Right renal cortex interstitium (tissue), 3 donors: Measurements from ENCODE around the gene ALG9. TPM values are rescaled to one million over a fixed set of nuclear protein-coding genes. Genes with fewer than 3 reads are reported as not detected.
"Not testable (repeated sequence)": the region's sequence is repeated elsewhere in the genome, so short reads cannot be mapped to it uniquely, and the experiment has no call there.

ENCODE experiments used
- DNase-seq, 3 donors: peaks; one replicate each; pipeline ENCODE4 v3.0.0-alpha.2; 2013; ENCODE audit warnings: low read depth in 3 of 3, low spot score in 2 of 3
- polyA plus RNA-seq, 3 donors: library from polyadenylated mRNA; unstranded; fragments of 120-200 nt; gene quantifications; one replicate each; pipeline ENCODE4 v1.2.1, GENCODE V29; 2013; ENCODE audit not compliant: insufficient read length in 3 of 3

Gene ALG9
- polyA plus RNA-seq, 3 donors = 40.8 to 41.7 (median 41.2) TPM

DNA sequence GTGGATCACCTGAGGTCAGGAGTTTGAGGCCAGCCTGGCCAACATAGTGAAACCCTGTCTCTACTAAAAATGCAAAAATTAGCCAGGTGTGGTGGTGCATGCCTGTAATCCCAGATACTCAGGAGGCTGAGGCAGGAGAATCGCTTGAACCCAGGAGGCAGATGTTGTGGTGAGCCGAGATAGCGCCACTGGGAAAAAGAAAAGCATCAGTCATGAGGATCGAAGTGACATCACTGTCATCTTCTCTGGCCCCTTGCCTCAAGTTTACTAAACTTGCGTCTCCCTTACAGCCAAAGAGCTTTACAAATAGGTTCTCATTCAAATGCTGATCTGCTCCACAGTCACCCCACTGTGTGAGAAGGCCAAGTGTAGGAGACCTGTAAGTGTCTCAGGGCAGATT, 100.2 kb downstream of the ALG9 start:
- DNase-seq = not testable (repeated sequence)

DNA sequence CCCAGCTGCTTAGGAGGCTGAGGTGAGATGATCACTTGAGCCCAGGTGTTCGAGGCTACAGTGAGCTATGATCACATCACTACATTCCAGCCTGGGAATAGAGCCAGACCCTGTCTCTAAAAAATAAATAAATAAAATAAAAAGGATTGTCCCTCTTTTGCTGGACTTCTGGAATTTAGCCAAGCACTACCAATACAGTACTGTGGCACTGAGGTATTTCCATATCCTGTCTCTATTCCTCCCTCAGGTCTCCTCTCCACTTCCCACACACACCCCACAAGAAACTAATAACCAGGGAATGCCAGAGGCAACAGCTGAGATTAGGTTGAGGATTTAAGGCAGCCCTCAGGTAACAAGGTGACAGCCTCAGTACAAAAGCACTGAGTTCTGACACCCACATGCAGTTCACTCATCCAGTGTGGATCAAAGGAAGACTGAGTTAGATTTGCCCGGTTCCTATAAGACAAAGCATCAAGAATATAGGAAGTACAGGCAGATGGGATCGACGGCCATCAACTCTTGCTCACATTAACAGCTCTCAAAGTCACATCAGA, 100.7 kb downstream of the ALG9 start:
- no peak for DNase-seq

GRCh38 chr11:111766834-111767142, 104.6 kb downstream of the ALG9 start:
- DNase-seq = no peak

DNA sequence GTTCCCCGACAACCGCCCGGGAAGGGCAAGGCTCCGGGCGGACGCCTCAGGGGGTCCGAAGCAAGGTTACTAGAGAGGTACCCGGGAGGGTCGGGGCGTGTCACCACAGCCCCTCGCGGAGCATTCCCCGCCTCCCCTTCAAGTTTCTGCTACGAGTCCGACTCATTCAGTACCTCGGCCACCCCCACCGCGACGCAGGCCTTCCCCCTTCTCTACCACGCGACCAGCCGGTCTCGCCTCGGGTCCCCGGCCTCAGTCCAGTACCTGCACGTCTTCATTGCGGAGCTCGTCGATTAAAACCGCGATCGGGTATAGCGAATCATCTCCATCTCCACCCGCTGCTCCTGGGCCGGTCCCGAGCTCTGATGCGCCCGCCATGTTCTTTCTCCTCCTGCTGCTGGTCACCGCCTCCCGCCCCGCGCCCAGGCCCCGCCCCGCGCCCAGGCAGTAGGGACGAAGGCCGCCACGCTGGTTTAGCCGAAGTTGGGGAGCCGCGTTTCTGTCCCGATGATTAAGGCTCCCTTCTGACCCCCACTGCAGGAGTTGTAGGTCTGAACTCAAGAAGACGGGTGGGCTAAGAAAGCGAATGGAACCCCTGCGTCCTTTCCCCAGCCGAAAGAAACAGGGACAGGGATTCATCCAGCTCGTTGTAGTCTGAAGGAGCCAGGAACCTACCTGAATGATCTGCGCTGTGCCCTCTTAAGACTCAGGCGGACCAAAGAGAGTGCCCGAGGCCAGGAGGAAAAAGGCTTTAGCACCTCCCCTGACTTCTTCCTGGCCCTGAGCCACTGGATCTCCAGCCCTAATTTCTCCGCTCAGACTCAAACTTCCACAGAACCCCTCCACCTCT, 105.2 kb downstream of the ALG9 start, which contains the start of gene PPP2R1B:
PPP2R1B (minus strand) TSS at position 406 of the 850 bp plus-strand sequence; CDS start at position 378, 28 bp downstream.
- peak in 2 of 3 donors; percentile 68 to 82 for DNase-seq

- no peak for DNase-seq
These were observed 105.9 kb downstream of the ALG9 start for GRCh38 chr11:111765320-111765983.

- no peak for DNase-seq
These were observed 106.8 kb downstream of the ALG9 start for GRCh38 chr11:111764621-111765020.

- no peak for DNase-seq
These were observed 108.3 kb downstream of the ALG9 start for GRCh38 chr11:111762981-111763643.

DNA sequence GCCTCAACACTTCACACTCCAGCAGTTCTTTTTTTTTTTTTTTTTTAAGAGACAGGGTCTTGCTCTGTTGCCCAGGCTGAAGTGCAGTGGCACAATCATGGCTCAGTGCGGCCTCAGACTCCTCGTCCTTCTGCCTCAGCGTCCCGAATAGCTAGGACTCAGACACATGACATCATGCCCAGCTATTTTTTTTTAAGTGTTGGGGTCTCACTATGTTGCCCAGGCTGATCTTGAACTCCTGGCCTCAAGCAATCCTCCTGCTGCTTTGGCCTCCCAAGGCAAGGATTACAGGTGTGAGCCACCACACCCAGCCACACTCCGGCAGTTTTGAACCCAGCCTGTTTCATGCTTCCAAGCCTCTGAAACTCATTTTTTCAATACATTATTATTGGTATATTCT, 108.9 kb downstream of the ALG9 start:
- DNase-seq = no peak

- no peak for DNase-seq
These were observed 110.3 kb downstream of the ALG9 start for GRCh38 chr11:111761036-111761435.

GRCh38 chr11:111759778-111760407, 111.5 kb downstream of the ALG9 start:
- DNase-seq = no peak

DNA sequence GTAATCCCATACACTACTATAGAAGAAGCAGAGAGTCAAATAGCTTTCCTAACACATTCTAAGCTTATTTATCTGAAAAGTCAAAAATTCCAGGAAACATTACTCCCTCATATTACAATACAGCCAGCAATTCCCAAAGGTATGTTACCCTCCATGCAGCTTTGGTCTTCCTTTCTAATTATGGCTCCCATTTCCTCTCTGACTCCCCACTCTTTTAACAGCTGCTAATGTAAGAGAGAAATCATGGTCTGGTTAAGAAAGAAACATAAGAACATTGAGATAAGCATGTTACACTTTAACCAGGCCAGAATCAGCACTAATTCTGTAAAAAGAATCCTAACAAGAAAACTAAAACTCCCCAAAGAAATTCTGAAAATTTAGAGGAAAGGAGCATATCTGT, 112.0 kb downstream of the ALG9 start:
- DNase-seq = no peak

GRCh38 chr11:111756097-111756496, 115.3 kb downstream of the ALG9 start:
- DNase-seq = no peak

DNA sequence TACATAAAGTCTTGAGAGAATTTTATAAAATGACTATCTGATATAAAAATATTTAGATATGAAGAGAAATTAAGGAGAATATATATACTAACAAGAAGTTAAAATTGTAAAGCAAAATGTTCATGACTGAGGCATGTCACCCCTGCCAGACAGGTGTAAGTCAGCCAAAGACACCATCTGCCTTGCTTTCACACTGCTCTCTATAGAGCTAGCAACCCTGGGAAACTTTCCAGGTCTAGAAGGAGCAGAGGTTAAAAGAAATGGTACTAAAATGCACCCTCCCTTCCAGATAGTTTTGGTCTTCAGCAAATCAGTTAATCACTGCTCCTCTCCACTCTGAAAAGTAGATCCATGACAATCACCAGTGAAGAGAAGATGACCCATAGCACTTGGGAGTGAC, 121.7 kb downstream of the ALG9 start:
- no peak for DNase-seq

- DNase-seq = no peak
These were observed 123.2 kb downstream of the ALG9 start for GRCh38 chr11:111748035-111748804.

GRCh38 chr11:111745719-111746504, 125.5 kb downstream of the ALG9 start:
- DNase-seq = no peak

DNA sequence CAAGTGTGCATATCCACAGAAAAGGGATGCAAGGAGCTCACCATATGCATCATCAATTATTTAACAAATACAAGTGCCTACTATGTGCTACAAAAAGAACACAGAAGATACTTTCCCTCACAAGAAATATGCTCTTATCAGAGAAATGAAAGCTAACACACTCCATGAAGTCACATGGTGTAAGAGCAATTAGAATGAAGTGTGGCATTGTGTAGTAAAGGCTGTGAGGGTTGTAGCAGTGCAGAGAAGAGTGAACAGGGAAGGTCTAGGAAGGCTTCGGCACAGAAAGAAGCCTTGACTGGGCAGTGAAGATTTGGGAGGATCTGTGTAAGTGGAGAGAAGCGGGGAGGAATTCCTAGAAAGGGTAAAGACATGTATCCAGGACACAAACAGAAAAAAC, 127.7 kb downstream of the ALG9 start:
- DNase-seq = no peak

DNA sequence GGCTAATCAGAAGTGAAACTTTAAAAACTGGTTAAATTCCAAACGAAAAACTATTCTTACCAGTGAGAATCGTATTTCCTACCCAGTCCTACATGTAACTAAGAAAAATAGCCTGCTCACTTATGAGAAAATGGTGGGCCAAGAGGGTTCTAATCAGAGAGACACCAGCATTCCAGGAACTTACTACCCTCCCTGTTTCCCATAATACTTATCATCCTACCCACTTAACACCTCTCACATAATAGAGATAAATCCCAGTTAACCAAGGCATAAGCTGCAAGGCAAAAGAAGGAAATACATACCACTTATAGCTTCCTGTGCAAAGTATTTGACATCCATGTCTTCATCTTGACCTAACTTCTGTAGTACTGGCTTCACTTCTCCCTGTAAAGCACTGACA, 129.6 kb downstream of the ALG9 start:
- no peak for DNase-seq

- no peak for DNase-seq
These were observed 132.1 kb downstream of the ALG9 start for GRCh38 chr11:111739299-111739698.

DNA sequence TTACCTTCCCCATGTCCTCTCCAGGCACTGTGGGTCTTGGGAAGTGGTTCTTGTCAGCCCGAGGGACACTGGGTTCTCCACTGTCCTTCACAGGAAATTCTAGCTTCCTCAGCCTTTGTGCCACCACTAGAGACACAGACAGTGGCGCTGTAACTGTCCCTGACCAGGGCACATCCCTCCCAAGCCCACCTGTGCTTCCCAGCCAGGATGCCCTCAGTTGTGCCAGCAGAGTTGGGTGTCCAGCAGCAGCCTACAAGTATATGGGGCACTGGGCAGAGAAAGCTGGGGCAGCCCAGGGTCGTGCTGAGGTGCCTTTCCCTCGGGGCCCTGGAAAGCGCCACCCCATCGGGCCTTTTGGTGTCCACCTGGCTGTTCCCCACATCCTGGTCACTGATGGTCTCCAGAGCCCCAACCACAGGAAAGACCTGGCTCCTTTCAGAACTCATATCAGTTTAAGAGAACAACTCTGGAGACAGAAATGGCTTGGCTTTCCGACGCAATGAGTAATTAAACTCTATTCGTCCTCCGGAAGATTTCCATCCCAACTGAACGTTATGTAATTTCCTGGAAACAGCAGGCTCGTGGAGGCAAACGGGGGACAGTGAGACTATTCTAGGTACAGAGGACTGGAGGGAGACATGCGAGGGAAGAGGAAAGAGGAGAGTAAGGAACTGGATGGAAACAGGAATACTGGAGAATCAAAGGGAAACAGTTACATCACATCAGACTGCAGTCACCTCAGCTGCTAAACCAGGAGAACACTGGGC, 133.8 kb downstream of the ALG9 start:
- DNase-seq = no peak
